ENCODE data around the gene ZNF784.
A peak's percentile ranks its signal among the peaks of the same experiment; 100 is the strongest.

The ZNF784 gene

GRCh38 chr19:55643887-55644176, 19.5 kb upstream of the ZNF784 start:
- H3K27me3 ChIP-seq (replicated peaks; ENCODE audit: control insufficient read depth, insufficient read depth, low read length), result no peaks in the 10 kb centered on the region
- TF ChIP-seq CTCF (IDR thresholded peaks at IDR 0.05; ENCODE audit: insufficient read depth, low read length, poor library complexity, severe bottlenecking), result no peak
- no peak for DNase-seq (ENCODE audit: extremely low read depth, insufficient read length)
- H3K4me3 ChIP-seq (replicated peaks; ENCODE audit: low read depth, low read length), result peak overlapping the region; percentile 90
- peaks cover 11% of the 10 kb centered on the region for H3K36me3 ChIP-seq (ENCODE audit: control insufficient read depth, insufficient read depth, low read length)

GRCh38 chr19:55643003-55643886, 18.9 kb upstream of the ZNF784 start, which contains the start of gene ZNF581:
Gene ZNF581, plus strand, starts transcription at chr19:55643649. Its CDS starts 923 bp downstream, at chr19:55644572.
- Histone ChIP-seq H3K27me3 (replicated peaks; ENCODE audit: control insufficient read depth, insufficient read depth, low read length) (no peaks in the 10 kb centered on the region), H3K4me3 (replicated peaks; ENCODE audit: low read depth, low read length) (peak within 1 kb of the TSS; percentile 90), H3K36me3 (ENCODE audit: control insufficient read depth, insufficient read depth, low read length) (peaks cover 11% of the 10 kb centered on the region)
- DNase-seq (ENCODE audit: extremely low read depth, insufficient read length), result peak; percentile 91
- TF ChIP-seq CTCF (IDR thresholded peaks at IDR 0.05; ENCODE audit: insufficient read depth, low read length, poor library complexity, severe bottlenecking), result no peak

GRCh38 chr19:55642153-55643002, 18.0 kb upstream of the ZNF784 start:
- peak; percentile 79 for DNase-seq (ENCODE audit: extremely low read depth, insufficient read length)
- TF ChIP-seq CTCF (IDR thresholded peaks at IDR 0.05; ENCODE audit: insufficient read depth, low read length, poor library complexity, severe bottlenecking), result no peak
- Histone ChIP-seq H3K4me3 (replicated peaks; ENCODE audit: low read depth, low read length) (peak overlapping the region; percentile 90), H3K36me3 (ENCODE audit: control insufficient read depth, insufficient read depth, low read length) (peaks cover 11% of the 10 kb centered on the region), H3K27me3 (replicated peaks; ENCODE audit: control insufficient read depth, insufficient read depth, low read length) (no peaks in the 10 kb centered on the region)

- Histone ChIP-seq H3K27me3 (replicated peaks; ENCODE audit: control insufficient read depth, insufficient read depth, low read length) (no peaks in the 10 kb centered on the region), H3K4me3 (replicated peaks; ENCODE audit: low read depth, low read length) (peak overlapping the region; percentile 90), H3K36me3 (ENCODE audit: control insufficient read depth, insufficient read depth, low read length) (peaks cover 11% of the 10 kb centered on the region)
- no peak for TF ChIP-seq CTCF (IDR thresholded peaks at IDR 0.05; ENCODE audit: insufficient read depth, low read length, poor library complexity, severe bottlenecking)
- DNase-seq (ENCODE audit: extremely low read depth, insufficient read length), result no peak
These were observed 17.2 kb upstream of the ZNF784 start for GRCh38 chr19:55641426-55642152.

- TF ChIP-seq CTCF (IDR thresholded peaks at IDR 0.05; ENCODE audit: insufficient read depth, low read length, poor library complexity, severe bottlenecking), result no peak
- DNase-seq (ENCODE audit: extremely low read depth, insufficient read length), result peak; percentile 86
- H3K4me3 ChIP-seq (replicated peaks; ENCODE audit: low read depth, low read length), result peak within 1 kb of the TSS; percentile 90
- no peaks in the 10 kb centered on the region for H3K27me3 ChIP-seq (replicated peaks; ENCODE audit: control insufficient read depth, insufficient read depth, low read length)
- peaks cover 11% of the 10 kb centered on the region for H3K36me3 ChIP-seq (ENCODE audit: control insufficient read depth, insufficient read depth, low read length)
These were observed 16.4 kb upstream of the ZNF784 start, which contains the start of gene ZNF580 for GRCh38 chr19:55640577-55641425. Gene ZNF580, plus strand, starts transcription at chr19:55641002. Its CDS starts 1,507 bp downstream, at chr19:55642509.
